Frontal cortex (tissue), 1 donor: ENCODE results near the gene TNNI2. TPM values are rescaled to one million over a fixed set of nuclear protein-coding genes. Genes with fewer than 3 reads are reported as not detected.

Source experiments
- small RNA-seq: library from RNA; depleted of rRNA; stranded (forward); fragments of <200 nt; gene quantifications from one replicate; pipeline ENCODE3, GENCODE V24; 2014
- total RNA-seq: library from RNA; depleted of rRNA; stranded (reverse); fragments of >200 nt; gene quantifications from one replicate; pipeline ENCODE4 v1.2.3, GENCODE V29; 2014

Gene TNNI2
- total RNA-seq, 1 donor from 2014 or later, result not detected

Small RNA genes within 50 kb of the gene (small RNA-seq; reads per million reads assigned to genes)
- not detected for gene AC051649.1
- gene MIR4298, result not detected

Other genes with a start within 250 kb of the TNNI2 start
- not detected for gene KRTAP5-2, start 240.7 kb upstream of the TNNI2 start, total RNA-seq
- not detected for gene KRTAP5-3, start 230.5 kb upstream of the TNNI2 start, total RNA-seq
- not detected for gene KRTAP5-4, start 216.8 kb upstream of the TNNI2 start, total RNA-seq
- not detected for gene KRTAP5-5, start 209.2 kb upstream of the TNNI2 start, total RNA-seq
- not detected for gene KRTAP5-6, start 141.8 kb upstream of the TNNI2 start, total RNA-seq
- 0.41 TPM for gene IFITM10, start 88.4 kb upstream of the TNNI2 start, total RNA-seq
- 22.0 TPM for gene CTSD, start 75.1 kb upstream of the TNNI2 start, total RNA-seq
- not detected for gene SYT8, start 4.0 kb upstream of the TNNI2 start, total RNA-seq
- gene LSP1, start 14.1 kb downstream of the TNNI2 start, total RNA-seq, result 0.82 TPM
- gene PRR33, start 52.9 kb downstream of the TNNI2 start, total RNA-seq, result not detected
- gene TNNT3, start 80.7 kb downstream of the TNNI2 start, total RNA-seq, result not detected
- 19.2 TPM for gene MRPL23, start 108.4 kb downstream of the TNNI2 start, total RNA-seq
- 9.8 TPM for gene H19, start 158.9 kb downstream of the TNNI2 start, total RNA-seq